MG63 (cell line): Measurements from ENCODE around the gene SLC35A2. TPM values are rescaled to one million over a fixed set of nuclear protein-coding genes. Genes with fewer than 3 reads are reported as not detected.
"Not testable (repeated sequence)": the region's sequence is repeated elsewhere in the genome, so short reads cannot be mapped to it uniquely, and the experiment has no call there.

Experiments used
- DNase-seq: peaks from one replicate; pipeline ENCODE4 v3.0.0-alpha.2; 2020
- H3K27me3 ChIP-seq: fragments of 250-450 bp; sonication (Bioruptor Pico); 2 replicates; pipeline ENCODE4 v1.5.1; 2020; ENCODE audit warnings: mild to moderate bottlenecking, moderate library complexity
- H3K36me3 ChIP-seq: fragments of 250-450 bp; sonication (Bioruptor Pico); 2 replicates; pipeline ENCODE4 v1.5.1; 2020; ENCODE audit warnings: mild to moderate bottlenecking, moderate library complexity
- H3K4me3 ChIP-seq: fragments of 250-450 bp; sonication (Bioruptor Pico); 2 replicates; pipeline ENCODE4 v1.5.1; 2020; ENCODE audit warnings: mild to moderate bottlenecking, moderate library complexity
- H3K9me3 ChIP-seq: fragments of 250-450 bp; sonication (Bioruptor Pico); 2 replicates; pipeline ENCODE4 v1.5.1; 2020; ENCODE audit warnings: mild to moderate bottlenecking, moderate library complexity
- total RNA-seq: library from RNA; depleted of rRNA; stranded (reverse); fragments of >200 nt; shearing (Covaris generic); gene quantifications from 2 replicates; pipeline ENCODE4 v1.2.3, GENCODE V29; 2014; ENCODE audit warnings: low replicate concordance

Gene SLC35A2
- total RNA-seq, 1 experiment from 2014 or later: 16.6 TPM

DNA sequence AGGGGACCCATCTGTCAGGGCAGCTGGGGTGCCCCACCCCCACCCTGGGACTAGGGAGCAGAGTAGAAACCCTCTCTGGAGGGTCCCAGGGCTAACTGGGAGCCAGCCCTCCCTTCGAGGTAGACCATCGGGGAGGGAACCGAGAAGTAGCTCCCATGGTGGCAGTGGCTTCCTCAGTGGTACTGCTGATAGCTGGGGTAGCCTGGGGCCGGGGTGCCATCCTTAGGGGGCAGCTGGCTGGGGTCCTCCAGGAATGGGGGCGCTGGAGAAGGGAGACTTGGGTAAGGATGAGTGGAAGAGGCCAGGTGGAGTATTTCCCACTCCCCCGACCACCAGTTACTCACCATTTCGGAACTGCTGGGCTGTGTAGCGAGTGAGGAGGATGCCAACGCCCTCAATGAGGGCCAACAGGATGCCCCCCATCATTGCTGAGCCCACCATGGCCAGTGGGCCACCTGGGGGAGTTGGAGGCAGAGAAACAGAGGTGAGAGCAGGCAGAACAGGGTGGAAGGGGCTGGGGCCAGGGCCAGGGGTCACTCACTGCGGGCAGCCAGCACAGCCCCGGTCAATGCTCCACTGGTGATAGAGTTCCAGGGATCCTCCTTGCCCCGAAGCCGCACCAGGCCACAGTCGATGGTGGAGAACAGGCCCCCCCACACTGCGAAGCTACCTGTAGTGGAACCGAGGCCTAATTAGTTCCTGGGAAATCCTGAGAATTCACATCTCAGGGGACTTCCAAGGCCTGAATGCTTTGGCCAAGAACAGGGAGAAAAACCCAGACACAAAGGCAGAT lies 17.7 kb downstream of the SLC35A2 start:
- no peaks in the 10 kb centered on the region for H3K27me3 ChIP-seq
- DNase-seq: no peak
- H3K36me3 ChIP-seq: no peaks in the 10 kb centered on the region
- H3K9me3 ChIP-seq: no peaks in the 10 kb centered on the region
- no peak overlapping the region for H3K4me3 ChIP-seq

DNA sequence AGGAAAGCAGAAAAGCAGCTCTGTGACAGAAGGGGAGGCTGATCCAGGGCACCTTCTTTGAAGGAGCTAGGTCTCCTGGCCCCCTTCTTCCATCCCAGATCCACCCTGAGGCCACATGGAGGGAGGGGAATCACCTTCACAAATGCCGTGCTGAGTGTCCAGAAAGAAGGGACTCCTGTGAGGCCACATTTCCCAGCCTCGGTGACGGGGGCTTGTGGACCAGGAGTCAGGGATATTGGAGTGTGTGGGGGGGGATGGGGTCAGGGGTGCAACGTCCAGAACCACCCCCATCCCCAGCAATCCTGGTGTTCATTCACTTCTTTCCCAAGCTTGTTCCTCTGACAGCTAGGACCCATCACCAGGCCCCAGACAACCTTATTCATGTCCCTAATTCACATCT lies 18.6 kb downstream of the SLC35A2 start:
- no peaks in the 10 kb centered on the region for H3K36me3 ChIP-seq
- H3K9me3 ChIP-seq: no peaks in the 10 kb centered on the region
- H3K4me3 ChIP-seq: no peak overlapping the region
- DNase-seq: no peak
- no peaks in the 10 kb centered on the region for H3K27me3 ChIP-seq

DNA sequence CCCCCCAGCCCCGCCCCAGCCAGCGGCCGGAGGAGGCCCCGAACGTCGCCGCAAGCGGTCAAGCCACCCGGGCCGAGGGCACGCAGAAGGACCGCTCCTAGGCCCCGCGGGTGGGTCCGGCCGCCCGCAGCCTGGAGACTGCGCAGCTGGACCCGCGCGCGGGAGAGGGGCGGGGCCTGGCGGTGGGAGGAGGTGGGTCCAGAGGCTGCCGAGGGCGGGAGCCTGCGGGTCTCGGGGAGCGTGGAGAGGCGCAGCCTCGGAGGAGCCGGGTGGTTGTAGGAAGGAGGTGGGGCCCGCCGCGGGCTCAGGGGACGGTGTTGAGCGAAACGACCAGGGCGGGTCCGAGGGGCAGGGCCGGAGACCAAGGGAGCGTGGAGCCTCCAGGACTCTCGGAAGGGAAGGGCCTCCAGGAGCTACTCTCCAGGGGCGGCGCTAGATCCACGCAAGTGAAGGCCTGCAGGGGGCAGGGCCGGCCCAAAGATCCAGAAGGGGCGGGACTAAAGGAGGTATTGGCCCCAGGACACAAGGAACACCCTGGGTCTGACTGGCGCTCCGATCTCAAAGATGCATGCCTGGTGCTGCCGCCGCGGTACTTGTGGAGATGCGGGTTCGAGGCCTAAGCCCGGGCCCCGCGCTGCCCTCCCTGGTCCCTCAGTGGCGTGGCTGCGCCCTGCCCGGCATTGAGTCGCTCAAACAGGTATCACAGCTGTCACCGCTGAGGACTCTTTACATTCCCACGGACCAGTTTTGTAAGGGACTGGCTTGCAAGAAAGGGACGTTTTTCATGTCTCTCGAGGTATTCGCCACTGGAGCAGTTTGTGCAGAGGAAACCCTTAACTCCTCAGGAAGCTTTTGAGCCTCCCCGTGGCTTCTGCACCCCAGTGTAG lies 19.8 kb downstream of the SLC35A2 start:
- H3K27me3 ChIP-seq: no peaks in the 10 kb centered on the region
- no peaks in the 10 kb centered on the region for H3K36me3 ChIP-seq
- H3K9me3 ChIP-seq: no peaks in the 10 kb centered on the region
- DNase-seq: peak; percentile 87
- H3K4me3 ChIP-seq: peak overlapping the region; percentile 45

DNA sequence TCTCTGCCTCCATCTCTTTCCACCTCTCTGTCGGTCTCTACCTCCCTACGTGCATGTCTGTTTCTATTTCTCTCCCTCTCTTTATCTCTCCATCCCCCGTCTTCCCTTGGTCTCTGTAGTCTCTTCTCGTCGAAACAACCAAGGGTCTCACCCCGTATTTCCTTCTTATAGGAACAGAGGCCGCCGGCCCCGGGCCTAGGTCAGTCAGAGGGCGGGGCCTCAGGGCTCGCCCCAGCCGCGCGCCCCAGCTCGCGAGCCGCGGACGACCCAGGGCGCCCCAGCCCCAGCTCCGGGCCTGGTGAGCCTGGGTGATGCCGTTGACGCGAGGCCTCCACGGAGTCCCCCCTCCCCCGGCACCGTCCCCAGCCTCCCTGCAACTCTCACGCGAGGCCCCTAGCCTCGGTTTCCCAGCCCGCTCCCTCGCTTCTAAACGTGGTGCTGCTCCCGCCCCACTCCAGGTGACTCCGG lies 20.5 kb downstream of the SLC35A2 start:
- peak overlapping the region; percentile 45 for H3K4me3 ChIP-seq
- no peaks in the 10 kb centered on the region for H3K9me3 ChIP-seq
- no peak for DNase-seq
- no peaks in the 10 kb centered on the region for H3K27me3 ChIP-seq
- H3K36me3 ChIP-seq: no peaks in the 10 kb centered on the region

DNA sequence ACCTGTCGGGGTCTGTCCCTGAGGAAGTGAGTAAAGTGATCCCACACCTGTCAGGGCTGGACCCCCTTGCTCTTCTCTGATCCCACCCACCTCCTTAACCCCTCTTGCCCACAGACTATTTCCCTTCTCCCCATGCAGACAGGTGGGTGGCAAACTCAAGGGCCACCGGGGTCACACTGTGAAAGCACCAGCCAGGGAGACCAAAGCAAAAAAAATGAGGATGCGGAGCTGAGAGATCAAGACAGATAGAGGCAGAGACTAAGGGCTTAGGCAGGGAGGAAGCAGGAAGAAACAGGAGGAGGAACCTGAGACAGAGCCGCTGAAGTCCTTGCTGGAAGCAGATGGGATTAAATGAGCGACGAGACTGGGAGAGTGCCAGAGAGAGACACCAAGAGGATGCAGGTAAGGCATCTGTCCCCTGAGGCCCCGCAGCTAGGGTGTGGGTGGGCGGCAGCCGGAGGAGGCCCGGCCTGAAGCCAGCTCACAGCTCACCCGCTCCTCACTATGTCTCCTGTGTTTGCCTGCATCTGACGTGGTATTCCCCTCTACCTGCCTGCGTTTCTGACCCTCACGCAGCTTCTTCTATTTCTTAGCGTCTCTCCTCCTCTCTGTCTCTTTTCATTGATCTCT lies 21.0 kb downstream of the SLC35A2 start:
- H3K27me3 ChIP-seq: no peaks in the 10 kb centered on the region
- DNase-seq: no peak

DNA sequence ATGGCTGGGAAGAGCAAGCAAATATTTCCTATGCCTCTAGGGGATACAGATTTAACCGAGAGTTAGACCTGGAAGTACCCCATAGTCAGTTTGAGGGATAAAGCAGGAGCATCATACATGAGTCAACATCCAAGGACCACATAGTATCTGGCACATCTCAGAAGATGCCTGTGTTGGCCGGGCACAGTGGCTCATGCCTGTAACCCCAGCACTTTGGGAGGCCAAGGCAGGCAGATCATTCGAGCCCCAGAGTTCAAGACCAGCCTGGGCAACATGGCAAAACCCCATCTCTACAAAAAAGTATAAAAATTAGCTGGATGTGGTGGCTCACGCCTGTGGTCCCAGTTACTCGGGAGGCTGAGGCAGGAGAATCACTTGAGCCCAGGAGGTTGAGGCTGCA lies 24.9 kb downstream of the SLC35A2 start:
- not testable (repeated sequence) for DNase-seq, H3K4me3 ChIP-seq, H3K9me3 ChIP-seq, H3K27me3 ChIP-seq, H3K36me3 ChIP-seq

More for the DNA sequence above, 21.0 kb downstream of the SLC35A2 start:
- no peaks in the 10 kb centered on the region for H3K9me3 ChIP-seq
- no peaks in the 10 kb centered on the region for H3K36me3 ChIP-seq
- H3K4me3 ChIP-seq: no peak overlapping the region

DNA sequence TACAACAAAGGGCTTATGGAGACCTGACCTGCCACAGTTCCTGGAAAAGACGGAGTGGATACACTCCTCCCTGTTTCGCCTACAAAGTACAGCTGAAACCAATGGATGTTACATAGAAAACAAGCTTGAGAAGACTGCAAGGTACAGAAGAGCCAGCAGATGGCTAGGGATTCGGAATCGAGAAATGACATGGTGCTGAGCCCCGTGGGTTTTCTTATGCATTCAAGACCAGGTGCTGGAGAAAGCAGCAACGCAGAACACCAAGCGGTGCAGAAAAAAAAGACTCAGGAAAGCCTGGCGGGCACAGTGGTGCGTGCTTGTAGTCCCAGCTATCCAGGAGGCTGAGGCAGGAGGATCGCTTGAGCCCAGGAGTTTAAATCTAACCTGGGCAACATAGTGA lies 27.7 kb downstream of the SLC35A2 start:
- no peak for DNase-seq
- no peaks in the 10 kb centered on the region for H3K9me3 ChIP-seq
- H3K4me3 ChIP-seq: no peak overlapping the region
- H3K27me3 ChIP-seq: no peaks in the 10 kb centered on the region
- no peaks in the 10 kb centered on the region for H3K36me3 ChIP-seq

DNA sequence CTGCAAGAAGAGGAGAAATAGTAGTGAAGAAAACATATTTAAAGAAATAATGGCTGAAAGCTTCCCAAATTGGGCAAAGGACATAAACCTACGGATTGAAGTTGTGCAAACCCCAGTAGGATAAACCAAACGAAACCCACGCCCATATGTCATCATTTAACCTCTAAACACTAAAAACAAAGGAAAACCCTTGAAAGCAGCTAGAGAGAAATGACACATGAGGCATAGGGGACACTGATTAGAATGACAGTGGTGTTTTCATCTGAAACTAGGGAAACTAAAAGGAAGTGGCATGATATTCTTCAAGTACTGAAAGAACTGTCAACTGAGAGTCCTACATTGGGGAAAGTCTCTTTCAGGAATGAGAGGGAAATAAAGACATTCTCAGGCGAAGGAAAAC lies 34.5 kb downstream of the SLC35A2 start:
- H3K4me3 ChIP-seq, H3K27me3 ChIP-seq, H3K9me3 ChIP-seq, H3K36me3 ChIP-seq, DNase-seq: not testable (repeated sequence)

DNA sequence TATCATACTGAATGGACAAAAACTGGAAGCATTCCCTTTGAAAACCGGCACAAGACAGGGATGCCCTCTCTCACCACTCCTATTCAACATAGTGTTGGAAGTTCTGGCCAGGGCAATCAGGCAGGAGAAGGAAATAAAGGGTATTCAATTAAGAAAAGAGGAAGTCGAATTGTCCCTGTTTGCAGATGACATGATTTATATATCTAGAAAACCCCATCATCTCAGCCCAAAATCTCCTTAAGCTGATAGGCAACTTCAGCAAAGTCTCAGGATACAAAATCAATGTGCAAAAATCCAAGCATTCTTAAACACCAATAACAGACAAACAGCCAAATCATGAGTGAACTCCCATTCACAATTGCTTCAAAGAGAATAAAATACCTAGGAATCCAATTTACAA lies 39.4 kb downstream of the SLC35A2 start:
- H3K4me3 ChIP-seq, H3K27me3 ChIP-seq, DNase-seq, H3K36me3 ChIP-seq, H3K9me3 ChIP-seq: not testable (repeated sequence)

DNA sequence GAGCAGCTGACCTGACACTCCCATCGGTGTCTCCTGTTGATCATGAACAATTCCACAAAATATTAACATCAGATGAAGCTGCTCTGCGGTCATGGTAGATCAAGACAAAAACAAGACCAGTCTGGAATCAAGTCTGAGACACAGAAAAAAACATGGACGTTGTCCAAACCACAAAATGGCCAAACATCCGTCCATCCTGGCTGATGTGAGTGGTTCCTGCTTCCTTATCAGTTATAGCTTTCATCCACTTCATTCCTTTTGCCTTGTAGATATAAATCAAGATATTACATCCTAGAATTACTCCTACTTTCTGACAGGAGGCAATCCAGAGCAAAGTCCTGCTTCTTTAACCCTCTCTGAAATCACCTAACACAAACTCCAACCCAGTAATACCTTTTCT lies 47.2 kb downstream of the SLC35A2 start:
- no peak overlapping the region for H3K4me3 ChIP-seq
- H3K27me3 ChIP-seq: no peaks in the 10 kb centered on the region
- no peaks in the 10 kb centered on the region for H3K36me3 ChIP-seq
- DNase-seq: no peak
- H3K9me3 ChIP-seq: no peaks in the 10 kb centered on the region

DNA sequence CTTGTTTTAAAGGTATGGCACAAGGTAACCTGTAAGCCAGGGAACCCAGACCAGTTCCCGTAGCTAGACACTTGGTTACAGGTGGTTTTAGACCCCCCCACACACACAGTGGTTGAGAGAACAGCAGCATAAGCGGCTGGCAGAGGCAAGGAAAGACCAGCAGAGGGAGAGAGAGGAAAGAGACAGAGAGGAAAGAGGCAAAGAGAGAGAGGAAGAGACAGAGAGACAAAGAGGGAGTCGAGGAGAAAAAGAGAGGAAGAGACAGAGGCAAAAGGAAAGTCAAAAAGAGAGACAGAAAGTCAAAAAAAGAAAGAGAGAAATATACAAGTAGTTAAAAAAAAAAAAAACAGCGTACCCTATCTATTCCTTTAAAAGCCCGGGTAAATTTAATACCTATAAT lies 56.5 kb downstream of the SLC35A2 start:
- no peaks in the 10 kb centered on the region for H3K9me3 ChIP-seq
- H3K36me3 ChIP-seq: no peaks in the 10 kb centered on the region
- H3K4me3 ChIP-seq: no peak overlapping the region
- H3K27me3 ChIP-seq: no peaks in the 10 kb centered on the region
- no peak for DNase-seq

DNA sequence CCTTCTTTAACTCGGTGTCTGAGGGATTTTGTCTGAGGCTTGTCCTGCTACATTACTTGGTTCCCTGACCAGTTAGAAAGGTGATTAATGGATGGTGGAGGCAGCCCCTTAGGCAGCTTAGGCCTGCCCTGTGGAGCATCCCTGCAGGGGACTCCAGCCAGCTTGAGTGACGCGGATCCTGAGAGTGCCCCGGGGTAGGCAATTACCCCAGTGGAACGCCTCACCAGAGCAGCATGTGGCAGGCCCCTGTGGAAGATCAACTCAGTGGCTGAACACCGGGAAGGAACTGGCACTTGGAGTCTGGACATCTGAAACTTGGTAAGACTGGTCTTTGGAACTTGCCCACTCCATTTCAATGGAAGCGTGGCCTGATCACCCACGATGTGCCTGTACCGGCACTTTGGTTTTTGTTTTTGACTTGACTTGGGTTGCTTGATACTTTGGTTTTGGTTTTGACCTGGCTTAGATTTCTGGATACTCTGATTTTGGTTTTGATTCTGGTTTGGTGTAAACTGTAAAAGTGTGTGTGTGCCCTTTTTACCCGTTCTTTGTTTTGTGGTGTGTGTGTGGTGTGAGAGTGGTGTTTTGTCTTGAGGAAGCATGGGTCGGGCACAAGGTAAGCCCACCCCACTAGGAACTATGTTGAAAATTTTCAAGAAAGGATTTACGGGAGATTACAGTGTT lies 57.2 kb downstream of the SLC35A2 start:
- not testable (repeated sequence) for H3K9me3 ChIP-seq, H3K36me3 ChIP-seq, H3K4me3 ChIP-seq, H3K27me3 ChIP-seq, DNase-seq

DNA sequence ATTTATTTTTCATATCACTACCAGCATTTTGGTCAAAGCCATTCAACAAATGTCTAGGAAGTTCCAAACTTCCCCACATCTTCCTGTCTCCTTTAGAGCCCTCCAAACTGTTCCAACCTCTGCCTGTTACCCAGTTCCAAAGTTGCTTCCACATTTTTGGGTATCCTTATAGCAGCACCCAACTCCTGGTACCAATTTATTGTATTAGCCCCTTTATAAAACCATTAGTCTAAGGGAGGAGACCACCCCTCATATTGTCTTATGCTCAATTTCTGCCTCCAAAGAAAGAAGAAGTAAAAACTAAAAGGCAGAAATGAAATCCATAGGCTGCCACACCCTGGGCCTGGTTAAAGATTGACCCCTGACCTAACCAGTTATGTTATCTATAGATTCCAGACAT lies 58.0 kb downstream of the SLC35A2 start:
- H3K36me3 ChIP-seq, H3K9me3 ChIP-seq, DNase-seq, H3K4me3 ChIP-seq, H3K27me3 ChIP-seq: not testable (repeated sequence)
